GM10847 (cell line): ENCODE results near the gene CBFA2T3.

Source experiments
- POLR2A ChIP-seq: IDR thresholded peaks from 2 replicates; pipeline ENCODE4 v1.6.1; 2011; ENCODE audit not compliant: insufficient read length; ENCODE audit errors: extremely low read depth

The CBFA2T3 gene

DNA sequence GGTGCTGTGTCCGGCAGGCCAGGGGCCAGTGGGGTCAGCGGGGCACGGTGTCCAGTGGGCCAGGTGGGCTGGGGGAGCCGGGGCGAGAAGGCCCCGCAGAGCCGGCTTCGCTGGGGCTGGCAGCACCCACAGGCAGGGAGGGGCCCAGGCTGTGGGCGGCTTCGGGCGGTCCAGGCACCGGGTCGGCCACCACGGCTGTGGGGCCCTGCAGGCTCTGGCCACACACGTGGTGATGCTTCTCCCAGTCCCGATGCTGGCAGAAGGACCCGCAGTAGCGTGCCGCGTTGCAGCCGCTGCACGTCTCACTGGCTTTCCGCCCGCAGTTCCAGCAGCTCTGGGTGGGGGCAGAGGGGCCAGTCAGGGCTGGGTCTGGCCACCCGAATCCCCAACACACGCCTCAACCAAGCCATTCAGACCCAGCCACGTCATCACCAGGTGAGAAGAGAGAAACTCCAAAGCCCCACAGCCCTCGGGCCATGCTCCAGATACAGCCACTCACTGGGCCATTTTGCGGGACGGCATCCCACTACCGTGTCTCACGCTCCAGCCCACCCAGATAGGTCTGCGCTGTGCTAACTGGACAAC, 100.0 kb downstream of the CBFA2T3 start:
- no peak for TF ChIP-seq POLR2A

DNA sequence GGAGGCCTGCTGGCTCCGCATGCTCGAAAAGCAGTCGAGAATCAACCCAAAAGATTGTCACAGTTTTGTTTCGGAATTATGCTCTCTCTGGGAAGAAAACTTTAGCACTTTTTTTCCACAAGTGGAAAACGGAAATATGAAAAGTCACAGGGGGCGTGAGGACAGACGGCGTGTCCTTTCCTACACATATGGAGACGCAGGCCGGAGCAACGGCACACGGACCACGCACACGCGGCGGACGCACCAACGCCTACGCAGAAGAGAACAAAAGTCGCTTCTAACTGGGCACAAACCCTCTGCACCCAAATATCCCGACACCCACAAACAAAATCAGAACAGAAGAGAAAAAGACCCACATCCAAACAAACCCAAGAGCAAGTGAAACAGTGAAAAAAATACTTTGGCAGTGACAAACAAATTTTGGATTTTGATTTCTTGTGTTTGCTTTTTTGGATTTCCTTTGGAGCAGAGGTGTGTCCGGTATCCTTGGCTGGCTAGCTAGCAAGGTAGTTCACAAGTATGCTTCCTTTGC, 101.2 kb downstream of the CBFA2T3 start:
- TF ChIP-seq POLR2A, result no peak

DNA sequence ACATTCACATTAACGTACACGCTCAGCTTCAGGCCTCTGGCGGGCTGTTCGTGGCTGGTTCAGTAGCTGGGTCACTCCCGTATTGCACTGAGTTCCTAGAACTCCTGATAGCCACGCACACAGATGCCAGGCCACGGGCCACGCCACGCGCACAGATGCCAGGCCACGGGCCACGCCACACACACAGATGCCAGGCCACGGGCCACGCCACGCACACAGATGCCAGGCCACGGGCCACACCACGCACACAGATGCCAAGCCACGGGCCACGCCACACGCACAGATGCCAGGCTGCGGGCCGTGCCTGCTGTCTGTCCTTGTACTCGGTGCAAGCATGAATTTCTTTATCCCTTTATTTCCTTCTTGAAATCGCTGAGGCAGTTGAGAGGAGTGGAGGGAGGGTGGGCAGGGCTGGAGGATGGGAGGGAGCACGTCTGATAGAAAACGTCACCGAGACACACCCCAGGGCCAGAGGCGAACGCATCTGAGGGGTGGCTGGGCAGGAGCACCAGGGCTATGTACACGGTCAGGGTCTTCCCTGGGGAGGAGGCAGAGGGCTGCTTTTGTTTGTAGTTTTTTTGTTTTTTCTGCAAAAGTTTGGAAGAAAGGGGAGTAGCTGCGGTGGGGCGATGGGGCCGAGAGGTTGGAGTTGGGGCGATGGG, 101.9 kb downstream of the CBFA2T3 start:
- TF ChIP-seq POLR2A, result no peak

DNA sequence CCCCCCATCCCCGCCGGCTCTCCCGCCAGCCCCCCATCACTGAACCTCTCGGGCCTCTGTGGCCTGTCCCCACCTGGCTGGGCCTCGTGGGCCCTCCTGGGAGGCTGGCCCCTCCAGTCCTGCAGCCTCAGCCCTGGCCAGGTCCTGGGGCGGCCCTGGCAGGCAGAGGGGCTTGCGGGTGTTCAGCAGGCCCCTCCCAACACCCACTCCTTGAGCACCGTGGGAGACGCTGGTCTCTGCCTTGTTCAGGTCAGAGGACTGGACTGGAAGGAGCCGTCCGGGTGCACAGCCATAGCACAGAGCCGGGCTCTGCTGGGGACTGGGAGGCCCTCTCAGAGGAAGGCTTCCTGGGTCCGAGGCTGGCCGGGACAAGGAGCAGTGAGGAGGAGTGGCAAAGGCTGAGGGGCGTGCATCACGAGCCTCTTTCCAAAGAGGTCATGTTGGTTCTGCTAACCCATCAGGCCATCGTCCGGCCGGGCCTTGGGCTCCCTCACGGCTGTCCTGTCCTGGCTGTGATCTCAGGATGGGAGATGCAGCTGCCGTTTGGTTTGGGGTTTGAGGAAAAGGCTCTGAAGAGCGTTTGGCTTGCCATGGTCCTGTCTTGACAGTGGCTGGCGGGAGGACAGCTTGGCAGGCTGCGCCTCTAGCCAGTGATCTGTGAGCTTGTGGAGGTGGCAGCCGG, 104.2 kb downstream of the CBFA2T3 start:
- no peak for TF ChIP-seq POLR2A

DNA sequence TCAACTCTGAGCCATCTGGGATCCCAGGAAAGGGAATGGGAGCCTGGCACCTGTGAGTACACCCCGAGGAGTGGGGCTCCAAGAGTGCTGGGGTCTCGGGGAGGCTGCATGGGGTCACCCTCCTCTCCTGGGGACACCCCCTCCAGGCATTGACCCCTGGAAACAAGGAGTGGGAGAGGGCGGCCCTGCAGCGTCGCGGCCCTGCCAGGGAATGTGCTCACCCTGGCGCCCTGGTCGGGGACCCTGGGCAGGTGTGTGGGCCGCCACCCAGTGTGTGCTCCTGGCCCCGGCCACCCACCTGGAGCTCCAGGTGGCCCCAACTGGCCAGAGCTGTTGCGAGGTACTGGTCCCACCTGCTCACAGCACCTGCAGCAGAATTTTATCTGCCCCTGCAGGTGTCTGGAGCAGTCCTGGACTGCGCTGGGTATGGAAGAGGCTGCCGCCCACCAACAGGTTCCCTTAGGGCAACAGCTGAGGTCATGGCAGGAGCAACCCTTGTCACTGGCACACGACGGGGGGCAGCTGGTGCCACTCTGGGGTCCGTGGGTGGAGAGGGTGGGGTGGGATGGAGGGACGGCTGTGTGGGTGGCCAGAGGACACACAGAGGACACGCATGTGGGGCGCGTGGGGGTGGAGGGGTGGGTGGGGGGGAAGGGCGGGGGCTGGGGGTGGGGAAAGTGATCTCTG, 105.1 kb downstream of the CBFA2T3 start:
- no peak for TF ChIP-seq POLR2A

DNA sequence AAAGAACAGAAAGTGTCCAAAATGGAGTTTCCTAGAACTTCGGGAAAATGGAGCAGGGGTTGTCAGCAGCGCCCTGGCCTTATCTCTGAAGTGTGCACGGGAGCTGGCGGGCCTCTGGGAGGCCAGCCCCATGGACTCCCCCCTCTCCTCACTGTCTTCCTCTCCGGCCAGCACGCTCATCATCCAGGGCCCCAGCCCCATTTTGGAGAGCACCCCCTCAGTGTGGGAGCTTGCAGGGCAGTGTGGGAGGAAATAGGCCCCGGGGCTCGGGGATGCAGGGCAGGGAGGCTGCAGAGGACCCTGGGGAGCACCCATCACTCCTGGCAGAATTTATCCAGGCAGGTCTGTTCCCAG, 105.7 kb downstream of the CBFA2T3 start:
- no peak for TF ChIP-seq POLR2A

DNA sequence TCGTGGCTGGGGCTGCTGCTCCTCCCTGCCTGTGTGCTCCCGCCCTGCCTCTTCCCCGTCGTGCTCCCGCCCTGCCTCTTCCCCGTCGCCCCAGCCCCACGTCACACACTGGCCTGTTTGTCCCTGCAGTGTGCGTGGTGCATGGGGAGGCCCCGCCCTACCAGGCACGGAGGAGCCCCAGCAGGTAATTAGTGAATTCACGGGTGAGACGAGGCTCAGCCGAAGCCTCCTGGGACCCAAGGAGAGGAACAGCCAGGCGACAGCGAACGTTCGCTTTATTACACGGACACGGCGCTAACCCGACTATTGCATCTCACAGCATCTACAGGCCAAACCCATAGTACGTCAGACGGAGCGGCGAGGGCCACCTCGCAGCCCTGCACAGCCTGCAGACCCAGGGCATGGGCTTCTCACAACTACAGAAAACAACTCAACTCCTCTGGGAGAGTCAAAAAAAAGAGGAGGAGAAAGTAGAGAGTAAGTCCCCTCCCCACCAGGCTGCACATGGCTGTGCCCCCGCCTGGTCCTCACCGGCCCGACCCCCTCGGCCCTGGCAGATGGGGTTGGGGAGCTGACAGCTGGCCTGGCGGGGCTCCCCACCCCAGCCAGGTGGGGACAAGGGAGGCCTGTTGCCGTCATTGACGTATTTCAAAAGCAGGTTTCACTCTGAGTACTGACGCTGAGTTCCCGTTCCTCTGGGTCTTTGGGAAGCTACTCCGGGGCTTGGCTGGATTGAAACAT, 106.2 kb downstream of the CBFA2T3 start:
- no peak for TF ChIP-seq POLR2A

DNA sequence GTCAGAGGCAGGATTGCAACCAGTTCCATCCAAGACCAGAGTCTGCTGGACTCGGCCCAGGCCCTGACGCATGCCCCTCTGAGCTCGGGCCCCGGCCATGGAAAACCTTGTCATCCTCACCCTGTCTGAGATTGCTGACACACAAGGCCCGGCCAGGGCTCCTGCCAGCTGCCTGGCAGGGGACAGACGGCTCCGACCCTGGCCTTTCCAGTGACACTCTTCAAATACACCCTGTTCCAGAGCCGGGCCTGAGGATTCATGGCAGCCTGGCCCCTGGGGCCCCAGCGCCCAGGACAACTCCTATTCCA, 107.4 kb downstream of the CBFA2T3 start:
- TF ChIP-seq POLR2A, result no peak

DNA sequence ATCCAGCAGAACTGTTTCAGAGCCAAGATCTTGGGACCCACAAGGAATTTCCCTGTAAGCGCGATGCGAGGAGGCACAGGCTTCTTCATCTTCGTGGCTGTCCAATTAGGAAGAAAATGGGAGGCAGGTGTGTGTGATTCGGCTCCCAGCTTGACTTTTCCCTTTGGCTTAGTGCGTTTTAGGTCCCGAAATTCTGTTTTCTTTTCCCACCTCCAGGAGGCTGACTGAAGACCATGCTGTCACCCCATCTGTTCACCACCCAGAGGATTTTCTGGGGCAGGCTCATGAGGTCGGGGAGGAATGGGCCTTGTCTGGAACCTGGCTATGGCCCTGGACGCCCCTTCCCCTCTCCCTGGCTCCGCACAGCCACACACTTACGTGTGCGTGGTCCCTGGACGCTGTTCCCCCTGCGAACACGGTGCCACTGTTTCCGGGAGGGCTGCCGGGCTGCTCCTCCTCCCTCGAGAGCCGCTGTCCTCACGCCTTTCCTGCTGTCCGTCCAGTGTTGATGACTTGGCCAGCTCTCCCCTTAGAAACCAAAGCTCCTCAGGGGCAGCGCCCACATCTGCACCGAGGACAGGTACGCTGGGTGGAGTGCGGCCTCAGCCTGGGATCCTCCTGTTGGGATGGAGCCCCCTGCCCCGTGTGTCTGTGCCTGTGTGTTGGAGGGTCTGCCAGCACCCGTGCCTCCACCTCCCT, 107.9 kb downstream of the CBFA2T3 start:
- no peak for TF ChIP-seq POLR2A

DNA sequence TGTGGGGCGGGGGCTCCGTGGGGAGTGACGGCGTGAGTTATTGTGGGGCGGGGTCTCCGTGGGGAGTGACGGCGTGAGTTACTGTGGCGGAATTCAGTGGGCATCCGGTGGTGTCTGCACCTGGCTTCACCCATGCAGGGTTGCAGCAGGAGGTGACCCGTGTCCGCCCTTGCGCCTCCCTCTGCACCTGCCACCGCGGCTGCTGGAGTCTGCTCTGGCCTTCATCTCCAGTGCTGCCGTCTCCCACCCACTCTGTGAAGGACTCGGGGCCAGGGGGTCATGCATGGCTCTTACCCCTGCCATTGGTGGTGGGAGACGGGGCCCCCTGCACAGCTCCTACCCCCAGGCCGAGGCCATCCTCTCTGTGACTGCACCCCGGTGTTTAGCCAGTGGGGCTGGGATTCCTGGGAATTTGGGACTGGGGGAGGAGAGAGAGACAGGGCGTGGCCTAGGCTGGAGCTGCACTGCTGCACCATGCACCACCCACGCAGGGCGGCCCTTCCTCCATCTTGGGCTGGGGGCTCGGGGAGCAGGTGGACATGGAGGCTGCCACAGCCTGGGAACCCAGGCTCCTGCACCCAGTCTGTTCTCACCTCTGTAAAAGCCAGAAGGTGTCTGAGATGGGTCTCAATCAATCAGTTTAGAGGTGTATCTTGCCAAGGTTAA, 109.3 kb downstream of the CBFA2T3 start:
- no peak for TF ChIP-seq POLR2A

DNA sequence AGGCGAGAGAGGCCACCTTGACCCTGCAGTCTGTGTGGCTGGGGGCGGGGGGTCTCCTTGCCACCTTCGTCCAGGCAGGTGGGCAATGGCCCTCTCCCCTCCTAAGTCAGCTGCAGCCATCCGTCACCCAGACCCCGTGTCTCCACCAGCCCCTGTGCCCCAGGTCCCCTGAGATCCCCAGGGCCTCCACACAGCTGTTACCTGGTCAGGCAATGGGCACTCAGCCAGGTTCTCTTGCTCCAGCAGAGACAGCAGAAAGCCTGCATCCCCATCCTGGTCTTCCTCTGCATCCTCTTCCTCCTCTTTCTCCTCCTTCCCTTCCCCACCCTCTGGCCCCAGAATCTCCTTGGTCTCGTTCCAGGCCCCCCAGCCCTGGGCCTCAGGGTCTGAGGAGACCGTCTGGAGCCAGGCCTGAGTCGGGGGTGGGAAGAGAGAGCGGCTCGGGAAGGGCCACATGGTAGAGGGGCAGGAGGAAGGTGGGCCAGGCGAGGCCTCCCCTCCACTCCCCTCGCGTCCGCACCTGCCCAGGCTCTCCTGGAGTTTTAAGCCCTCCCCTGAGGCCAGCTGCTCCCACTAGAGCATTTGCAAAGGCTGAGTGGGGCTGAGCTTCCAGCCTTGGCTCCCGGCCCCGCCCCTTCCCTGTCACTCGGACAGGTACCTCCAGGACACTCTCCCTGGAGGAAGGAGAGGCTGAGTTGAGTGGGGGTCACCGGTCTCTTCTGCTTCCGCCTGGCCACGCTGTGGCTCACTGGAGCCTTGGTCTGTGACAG, 110.7 kb downstream of the CBFA2T3 start, which contains the start of gene PABPN1L:
PABPN1L (minus strand) TSS at position 510 of the 770 bp plus-strand sequence; CDS start at position 456, 54 bp downstream.
- no peak for TF ChIP-seq POLR2A

DNA sequence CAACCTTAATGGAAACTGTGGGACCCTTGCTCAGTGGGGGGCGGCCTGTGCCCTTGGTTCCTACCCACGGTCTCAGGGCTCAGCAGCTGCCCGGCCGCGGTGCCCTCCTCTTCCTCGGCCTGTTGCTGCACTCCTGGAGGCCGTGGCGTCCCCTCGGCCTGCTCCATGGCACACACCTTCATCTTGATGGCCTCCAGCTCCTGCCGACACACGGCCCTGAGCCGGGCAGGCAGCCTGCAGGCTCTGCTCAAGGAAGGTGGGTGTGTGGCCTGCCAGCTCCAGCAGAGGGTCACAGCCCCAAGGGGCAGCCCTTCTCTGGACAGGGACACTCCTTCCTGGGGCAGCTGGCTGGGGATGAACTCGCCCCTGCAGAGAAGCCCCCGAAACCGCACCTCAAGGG, 111.3 kb downstream of the CBFA2T3 start:
- TF ChIP-seq POLR2A, result no peak

DNA sequence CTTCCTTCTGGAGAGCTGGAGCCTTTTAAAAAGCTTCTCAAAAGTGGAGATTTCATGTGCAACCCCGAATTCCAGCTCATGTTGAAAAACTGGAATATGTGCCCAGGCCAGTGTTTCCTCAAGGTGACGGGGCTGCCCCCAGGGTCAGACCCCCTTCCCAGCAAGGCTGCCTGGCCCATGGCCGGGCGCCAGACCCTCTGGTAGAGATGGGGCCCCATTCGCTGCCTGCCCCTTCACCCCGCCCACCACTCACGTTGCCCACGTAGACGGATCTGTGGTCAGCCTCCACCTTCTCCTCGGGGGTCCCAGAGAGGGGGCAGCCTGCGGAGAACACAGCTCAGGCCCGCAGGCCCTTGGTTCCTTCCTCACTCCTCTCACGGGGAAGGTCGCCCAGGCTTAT, 111.7 kb downstream of the CBFA2T3 start:
- no peak for TF ChIP-seq POLR2A
